Colonic mucosa (tissue), 4 donors: ENCODE results near the gene RYR1. TPM values are rescaled to one million over a fixed set of nuclear protein-coding genes. Genes with fewer than 3 reads are reported as not detected.

ENCODE experiments used
- DNase-seq: peaks from one replicate; pipeline ENCODE4 v3.0.0-alpha.2; 2020
- H3K27ac ChIP-seq: fragments of 200-600 bp; one replicate; pipeline ENCODE4 v1.8.0; 2021
- H3K27me3 ChIP-seq: fragments of 200-600 bp; one replicate; pipeline ENCODE4 v1.8.0; 2021
- H3K36me3 ChIP-seq: fragments of 200-600 bp; one replicate; pipeline ENCODE4 v1.8.0; 2021
- H3K4me1 ChIP-seq: fragments of 200-600 bp; one replicate; pipeline ENCODE4 v1.8.0; 2021; ENCODE audit warnings: mild to moderate bottlenecking
- H3K4me3 ChIP-seq: fragments of 200-600 bp; one replicate; pipeline ENCODE4 v1.8.0; 2021
- H3K9ac ChIP-seq, 2 donors: one replicate each; pipeline ENCODE4 v1.7.0; 2013; ENCODE audit warnings: control low read depth in 2 of 2, low read depth in 2 of 2, low read length in 2 of 2
- H3K9me3 ChIP-seq: fragments of 200-600 bp; one replicate; pipeline ENCODE4 v1.8.0; 2021
- CTCF ChIP-seq: fragments of 200-600 bp; IDR thresholded peaks from one replicate; pipeline ENCODE4 v1.8.0; 2022; ENCODE audit warnings: antibody characterized with exemption, mild to moderate bottlenecking
- intact Hi-C: fragments of 100-400 bp; cut with DNase I; formaldehyde crosslinking; loops from one replicate; pipeline ENCODE4 v1.14.1; 2022
- total RNA-seq, 2 donors: library from RNA; stranded (reverse); fragmentation: NEBNext Ultra II Directional in 1 of 2; extraction: Animal tissue kit (Norgen Biotek cat#: 25700) in 1 of 2; gene quantifications; one replicate each; pipeline ENCODE4 v1.2.1, GENCODE V29; 2021
- donor health status: healthy.
- donor health status: DM: no; HTN: no; CAD: no.
- donor health status: DM: no; HTN: no; CAD: no.

RYR1 gene
- total RNA-seq, 2 donors from 2014 or later, result 0.64 to 0.89 TPM

DNA sequence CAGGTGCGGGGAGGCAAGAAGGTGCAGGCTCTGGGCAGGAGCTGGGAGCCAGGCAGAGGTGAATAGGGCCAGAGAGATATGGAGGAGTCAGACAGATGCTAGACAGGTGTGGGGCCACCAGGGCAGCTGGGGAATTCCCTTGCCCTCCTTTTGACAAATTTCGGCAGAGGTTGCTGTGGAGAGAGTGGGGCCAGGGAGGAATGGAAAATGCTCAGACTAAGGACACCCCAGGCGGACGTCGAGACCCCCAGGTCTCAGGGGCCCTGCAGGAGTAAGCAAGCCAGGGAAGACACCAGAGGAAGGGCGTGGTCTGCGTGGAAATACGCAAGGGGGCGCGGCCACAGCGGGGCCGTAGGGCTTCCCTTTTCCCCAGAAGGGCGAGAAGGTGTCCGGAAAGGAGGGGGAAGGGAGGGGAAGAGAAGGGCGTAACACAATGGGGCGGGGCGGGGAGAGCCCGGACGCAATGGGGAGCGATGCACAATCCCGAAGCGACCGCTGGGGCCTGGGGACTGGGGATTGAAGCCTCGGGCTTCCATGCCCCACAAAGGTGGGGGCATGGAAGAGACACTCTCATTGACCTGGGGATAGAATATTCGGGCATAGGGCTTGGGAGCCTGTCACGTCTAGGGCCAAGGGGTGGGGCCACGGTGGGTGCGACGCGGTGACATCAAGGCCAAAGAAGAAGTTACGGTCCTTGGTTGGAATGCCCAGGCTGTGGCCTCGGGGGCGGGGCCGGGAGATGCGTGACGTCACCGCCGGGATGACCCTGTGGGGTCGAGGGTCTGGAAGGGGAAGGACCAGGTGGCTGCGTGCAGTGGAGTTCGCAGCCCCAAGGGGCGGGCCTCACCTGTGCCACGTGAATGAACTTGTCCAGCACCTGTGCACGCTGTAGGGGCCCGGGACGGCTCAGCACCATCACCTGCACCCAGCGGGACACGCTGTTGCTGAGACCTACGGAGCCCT is 15.7 kb upstream of the RYR1 start:
- Histone ChIP-seq H3K27ac (no peak overlapping the region), H3K36me3 (no peaks in the 10 kb centered on the region), H3K4me3 (peak overlapping the region; percentile 14), H3K9me3 (no peaks in the 10 kb centered on the region), H3K27me3 (no peaks in the 10 kb centered on the region), H3K9ac (peak overlapping the region; percentile 26 to 30), H3K4me1 (no peaks in the 10 kb centered on the region)
- TF ChIP-seq CTCF, result no peak
- intact Hi-C loops, result no loop called here
- DNase-seq, result peak; percentile 70

- DNase-seq, result no peak
- Histone ChIP-seq H3K4me1 (no peaks in the 10 kb centered on the region), H3K27me3 (no peaks in the 10 kb centered on the region), H3K9ac (no peak overlapping the region), H3K9me3 (no peaks in the 10 kb centered on the region), H3K36me3 (no peaks in the 10 kb centered on the region), H3K27ac (no peak overlapping the region), H3K4me3 (no peak overlapping the region)
- TF ChIP-seq CTCF, result no peak
- intact Hi-C loops, result no loop called here
Observed at GRCh38 chr19:38420935-38421334, 12.6 kb upstream of the RYR1 start.

DNA sequence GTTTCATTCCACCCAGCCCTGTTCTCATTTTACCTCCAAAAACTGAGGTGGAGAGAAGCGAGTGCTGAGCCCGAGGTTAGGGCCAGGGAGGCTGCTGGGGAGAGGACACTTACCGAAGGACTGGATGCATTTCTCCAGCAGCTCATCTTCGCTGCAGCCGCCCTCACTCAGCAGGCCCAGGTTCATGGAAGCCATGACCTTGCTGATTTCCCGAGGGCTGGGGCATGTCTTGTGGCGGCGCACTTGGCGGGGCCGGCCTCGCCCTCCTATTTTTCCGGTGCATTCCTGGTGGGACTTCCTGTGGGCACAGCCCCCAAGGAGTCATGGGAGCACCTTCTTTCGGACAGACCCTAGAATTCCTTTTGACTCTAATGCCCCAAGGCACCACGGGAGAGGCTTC is 11.6 kb upstream of the RYR1 start:
- DNase-seq, result no peak
- Histone ChIP-seq H3K27ac (no peak overlapping the region), H3K4me3 (no peak overlapping the region), H3K36me3 (no peaks in the 10 kb centered on the region), H3K4me1 (no peaks in the 10 kb centered on the region), H3K27me3 (no peaks in the 10 kb centered on the region), H3K9ac (no peak overlapping the region), H3K9me3 (no peaks in the 10 kb centered on the region)
- TF ChIP-seq CTCF, result no peak
- intact Hi-C loops, result no loop called here

GRCh38 chr19:38422438-38422837 is 11.1 kb upstream of the RYR1 start:
- Histone ChIP-seq H3K4me3 (no peak overlapping the region), H3K4me1 (no peaks in the 10 kb centered on the region), H3K9ac (no peak overlapping the region), H3K9me3 (no peaks in the 10 kb centered on the region), H3K36me3 (no peaks in the 10 kb centered on the region), H3K27ac (no peak overlapping the region), H3K27me3 (no peaks in the 10 kb centered on the region)
- TF ChIP-seq CTCF, result no peak
- DNase-seq, result no peak
- intact Hi-C loops, result no loop called here

DNA sequence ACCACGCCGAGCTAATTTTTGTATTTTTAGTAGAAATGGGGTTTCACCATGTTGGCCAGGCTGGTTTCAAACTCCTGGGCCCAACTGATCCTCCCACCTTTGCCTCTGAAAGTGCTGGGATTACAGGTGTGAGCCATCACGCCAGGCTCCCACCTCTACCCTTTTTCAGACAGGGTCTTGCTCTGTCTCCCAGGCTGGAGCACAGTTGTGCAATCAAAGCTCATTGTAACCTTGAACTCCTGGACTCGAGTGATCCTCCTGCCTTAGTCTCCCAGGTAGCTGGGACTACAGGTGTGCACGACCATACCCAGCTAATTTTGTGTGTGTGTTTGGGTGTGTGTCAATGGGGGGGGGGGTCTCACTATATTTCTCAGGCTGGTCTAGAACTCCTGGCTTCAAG is 9.2 kb upstream of the RYR1 start:
- no peaks in the 10 kb centered on the region for H3K4me1 ChIP-seq
- TF ChIP-seq CTCF, result no peak
- H3K36me3 ChIP-seq, result no peaks in the 10 kb centered on the region
- H3K9me3 ChIP-seq, result no peaks in the 10 kb centered on the region
- H3K27ac ChIP-seq, result no peak overlapping the region
- no peaks in the 10 kb centered on the region for H3K27me3 ChIP-seq
- no peak overlapping the region for H3K4me3 ChIP-seq
- intact Hi-C loops, result no loop called here
- no peak overlapping the region for H3K9ac ChIP-seq
- no peak for DNase-seq
